NCI-H748 (cell line): Measurements from ENCODE around the gene ELAVL1.

Source experiments
- DNase-seq: peaks from one replicate; lab custom pipeline; 2025; ENCODE audit not compliant: unreplicated experiment; lab: John Stamatoyannopoulos, UW

Gene ELAVL1

GRCh38 chr19:7914598-7915045 is 90.8 kb downstream of the ELAVL1 start, which contains the start of gene TGFBR3L:
TSS of gene TGFBR3L (plus strand) at chr19:7914830.
- DNase-seq: no peak

- DNase-seq: no peak
Measured at GRCh38 chr19:7914099-7914498, 91.3 kb downstream of the ELAVL1 start.

DNA sequence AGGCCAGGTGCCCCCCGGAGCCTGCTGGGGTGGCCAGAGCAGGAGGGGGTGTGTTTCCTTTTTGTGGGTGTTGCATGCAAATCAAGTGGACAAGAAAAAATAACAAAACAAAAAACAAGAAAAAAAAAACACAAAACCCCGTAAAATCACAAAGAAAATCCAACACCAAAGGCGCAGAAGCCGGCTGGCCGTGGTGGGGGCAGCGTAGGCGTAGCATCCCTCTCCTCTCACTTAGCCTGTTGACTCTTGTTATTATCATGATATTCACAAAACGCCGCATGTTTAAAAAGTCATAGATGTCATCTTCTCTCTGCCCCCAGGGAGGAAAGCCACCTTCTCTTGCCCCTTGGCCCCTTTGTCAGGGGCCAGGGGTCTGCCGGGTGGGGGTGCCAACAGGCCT is 91.8 kb downstream of the ELAVL1 start:
- no peak for DNase-seq

DNA sequence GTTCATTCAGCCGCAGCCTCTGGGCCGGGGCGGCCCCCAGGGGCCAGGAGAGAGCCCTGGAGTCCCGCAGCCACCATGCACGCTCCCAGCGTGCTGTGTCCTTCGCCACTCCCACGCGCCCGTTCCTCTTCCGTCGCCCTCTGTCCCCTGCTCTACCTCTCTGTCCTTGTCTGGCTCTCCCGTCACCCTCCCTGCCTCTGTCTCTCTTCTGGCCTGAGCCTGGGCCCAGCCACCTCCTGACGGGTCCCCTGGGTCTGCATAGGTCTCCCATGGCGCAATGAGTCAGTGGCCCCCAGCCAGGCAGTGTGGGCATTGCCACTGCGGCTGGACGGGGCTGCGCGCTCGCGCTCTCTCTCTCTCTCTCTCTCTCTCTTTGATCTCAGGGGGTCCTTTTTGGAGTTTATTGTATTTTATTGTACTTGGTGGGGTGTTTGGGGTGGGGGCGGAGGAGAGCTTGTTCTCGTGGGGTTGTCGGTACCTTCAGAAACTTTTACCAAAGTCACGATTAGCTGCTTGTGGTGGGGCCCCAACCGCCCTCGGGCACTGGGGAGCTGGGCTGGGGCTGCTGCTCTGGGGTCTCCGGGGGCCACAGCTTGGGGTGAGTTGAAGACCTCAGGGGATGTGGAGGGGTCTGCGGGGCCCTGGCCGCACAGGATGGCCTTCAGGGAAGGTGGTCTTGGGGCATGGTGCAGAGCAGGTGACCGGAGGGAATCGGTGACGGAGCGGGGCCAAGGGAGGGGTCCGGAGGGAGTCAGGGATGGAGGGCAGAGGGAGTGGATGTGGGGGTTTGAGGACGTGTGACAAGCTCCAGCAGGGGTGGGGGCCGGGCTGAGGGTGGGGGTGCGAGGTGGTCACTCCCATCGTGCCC is 92.5 kb downstream of the ELAVL1 start:
- no peak for DNase-seq

GRCh38 chr19:7912144-7912696 is 93.2 kb downstream of the ELAVL1 start:
- DNase-seq: no peak

DNA sequence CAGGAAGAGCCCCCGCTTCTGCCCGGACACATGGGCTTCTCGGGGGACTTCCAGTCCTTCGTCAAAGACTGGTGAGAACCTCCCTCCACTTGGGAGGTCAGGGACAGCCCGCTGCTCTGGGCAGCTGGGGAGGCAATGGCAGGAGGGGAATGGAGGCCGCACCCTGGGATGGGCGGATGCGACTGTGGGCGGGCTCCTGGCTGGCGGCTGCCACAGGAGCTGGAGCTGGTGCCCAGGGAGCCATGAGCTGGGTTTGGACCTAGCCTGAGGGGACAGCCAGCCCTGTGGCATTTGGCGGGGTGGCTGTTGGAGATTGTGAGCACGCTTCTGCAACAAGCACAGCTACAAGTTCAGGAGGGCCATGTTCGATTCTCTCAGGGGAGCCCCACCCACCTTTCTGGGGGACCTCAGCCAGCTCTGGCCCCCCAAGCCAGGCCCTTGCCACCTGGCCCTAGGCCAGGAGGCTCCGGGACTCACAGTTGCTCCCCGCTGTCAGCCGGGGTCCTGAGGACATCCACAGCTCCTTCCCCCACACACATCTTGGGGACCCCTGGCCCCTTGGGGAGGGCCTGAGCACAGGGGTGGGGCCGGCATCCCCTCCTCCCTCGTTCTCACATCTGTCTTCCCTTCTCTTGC is 93.8 kb downstream of the ELAVL1 start:
- no peak for DNase-seq

DNA sequence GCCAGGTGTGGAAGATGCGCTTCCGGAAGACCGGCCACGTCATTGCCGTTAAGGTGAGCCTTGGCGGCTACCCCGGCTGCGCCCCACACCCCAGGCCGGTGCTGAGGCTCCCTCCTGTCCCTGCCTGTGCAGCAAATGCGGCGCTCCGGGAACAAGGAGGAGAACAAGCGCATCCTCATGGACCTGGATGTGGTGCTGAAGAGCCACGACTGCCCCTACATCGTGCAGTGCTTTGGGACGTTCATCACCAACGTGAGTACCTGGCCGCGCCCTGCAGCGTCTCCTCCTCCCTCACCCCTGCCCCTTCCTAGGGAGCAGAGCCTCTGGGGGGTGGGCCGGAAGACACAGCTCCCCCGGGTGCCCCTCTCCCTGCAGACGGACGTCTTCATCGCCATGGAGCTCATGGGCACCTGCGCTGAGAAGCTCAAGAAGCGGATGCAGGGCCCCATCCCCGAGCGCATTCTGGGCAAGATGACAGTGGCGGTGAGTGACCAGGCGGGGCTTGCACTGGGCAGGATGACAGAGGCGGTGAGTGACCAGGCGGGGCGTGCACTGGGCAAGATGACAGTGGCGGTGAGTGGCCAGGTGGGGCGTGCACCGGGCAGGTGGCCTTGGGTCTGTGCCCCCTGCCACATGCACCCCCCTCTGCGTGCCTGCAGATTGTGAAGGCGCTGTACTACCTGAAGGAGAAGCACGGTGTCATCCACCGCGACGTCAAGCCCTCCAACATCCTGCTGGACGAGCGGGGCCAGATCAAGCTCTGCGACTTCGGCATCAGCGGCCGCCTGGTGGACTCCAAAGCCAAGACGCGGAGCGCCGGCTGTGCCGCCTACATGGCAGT is 94.9 kb downstream of the ELAVL1 start:
- DNase-seq: no peak

DNA sequence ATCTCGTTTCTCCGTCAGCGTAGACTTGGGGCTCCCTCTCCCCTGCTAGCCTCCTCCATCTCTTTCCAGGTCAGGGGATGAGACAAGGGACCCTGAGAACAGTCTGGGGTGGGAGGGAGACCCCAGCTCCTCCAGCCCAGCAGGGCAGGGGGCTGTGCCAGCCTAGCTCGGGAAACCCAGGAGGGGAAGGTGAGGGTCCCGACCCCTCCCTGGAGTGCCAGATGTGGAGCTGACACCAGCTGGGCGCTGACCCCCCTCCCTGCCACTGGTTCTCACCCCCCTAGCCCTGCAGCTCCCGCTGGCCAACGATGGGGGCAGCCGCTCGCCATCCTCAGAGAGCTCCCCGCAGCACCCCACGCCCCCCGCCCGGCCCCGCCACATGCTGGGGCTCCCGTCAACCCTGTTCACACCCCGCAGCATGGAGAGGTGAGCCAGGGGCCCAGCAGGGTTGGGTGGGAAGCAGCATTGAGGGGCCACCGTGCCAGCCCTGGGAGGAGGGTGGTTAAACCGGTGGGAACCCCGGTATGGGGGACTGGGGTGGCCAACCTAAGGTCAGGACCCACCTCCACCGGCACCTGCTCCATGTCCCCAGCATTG is 95.9 kb downstream of the ELAVL1 start:
- DNase-seq: no peak

- no peak for DNase-seq
Measured at GRCh38 chr19:7908742-7909461, 96.5 kb downstream of the ELAVL1 start.
